HG03175 (cell line): Measurements from ENCODE around the gene IGFALS.

Experiments
- ATAC-seq: cut with Tn5 transposase; IDR thresholded peaks from one replicate; pipeline ENCODE4 v1.9.1; 2021; ENCODE audit warnings: mild to moderate bottlenecking, moderate library complexity; ENCODE audit not compliant: unreplicated experiment

Gene IGFALS

GRCh38 chr16:1746693-1747195 lies 46.8 kb downstream of the IGFALS start:
- ATAC-seq, result no peak

GRCh38 chr16:1745900-1746692 lies 47.4 kb downstream of the IGFALS start:
- no peak for ATAC-seq

- no peak for ATAC-seq
Observed at GRCh38 chr16:1745181-1745899, 48.2 kb downstream of the IGFALS start.

- no peak for ATAC-seq
Observed at GRCh38 chr16:1744338-1744840, 49.1 kb downstream of the IGFALS start.

GRCh38 chr16:1743376-1744337 lies 49.8 kb downstream of the IGFALS start:
- ATAC-seq, result no peak

- ATAC-seq, result no peak
Observed at GRCh38 chr16:1741553-1742165, 51.8 kb downstream of the IGFALS start.

- no peak for ATAC-seq
Observed at GRCh38 chr16:1740781-1741490, 52.6 kb downstream of the IGFALS start.
